ENCODE data around the gene RNU7-1.
A peak's percentile ranks its signal among the peaks of the same experiment; 100 is the strongest.

RNU7-1 gene

GRCh38 chr12:6954316-6955107 lies 10.9 kb downstream of the RNU7-1 start:
- DNase-seq, result peak in 1 of 2 donors; percentile 19

- no peak for DNase-seq
These were observed 11.7 kb downstream of the RNU7-1 start for GRCh38 chr12:6955108-6956020.

GRCh38 chr12:6956021-6956727 lies 12.6 kb downstream of the RNU7-1 start:
- DNase-seq, result peak in 1 of 2 donors; percentile 37

GRCh38 chr12:6957151-6957701 lies 13.6 kb downstream of the RNU7-1 start:
- peak in 1 of 2 donors; percentile 29 for DNase-seq

GRCh38 chr12:6957741-6958608 lies 14.4 kb downstream of the RNU7-1 start:
- peak in 1 of 2 donors; percentile 36 for DNase-seq

GRCh38 chr12:6958609-6959057 lies 15.0 kb downstream of the RNU7-1 start:
- DNase-seq, result no peak

GRCh38 chr12:6959058-6959804 lies 15.6 kb downstream of the RNU7-1 start:
- DNase-seq, result peak; percentile 68 to 73

GRCh38 chr12:6959805-6960592 lies 16.4 kb downstream of the RNU7-1 start:
- no peak for DNase-seq

GRCh38 chr12:6960593-6961277 lies 17.1 kb downstream of the RNU7-1 start:
- DNase-seq, result peak in 1 of 2 donors; percentile 38

- DNase-seq, result peak; percentile 93 to 94
These were observed 17.7 kb downstream of the RNU7-1 start for GRCh38 chr12:6961278-6961694.

GRCh38 chr12:6961695-6962284 lies 18.2 kb downstream of the RNU7-1 start:
- DNase-seq, result peak; percentile 71

GRCh38 chr12:6962285-6963015 lies 18.8 kb downstream of the RNU7-1 start:
- peak in 1 of 2 donors; percentile 35 for DNase-seq

GRCh38 chr12:6963016-6963731 lies 19.6 kb downstream of the RNU7-1 start:
- peak in 1 of 2 donors; percentile 33 for DNase-seq

- DNase-seq, result peak in 1 of 2 donors; percentile 28
These were observed 20.3 kb downstream of the RNU7-1 start for GRCh38 chr12:6963791-6964413.

GRCh38 chr12:6964605-6965025 lies 21.0 kb downstream of the RNU7-1 start:
- DNase-seq, result peak in 1 of 2 donors; percentile 23

GRCh38 chr12:6965026-6965661 lies 21.5 kb downstream of the RNU7-1 start:
- DNase-seq, result peak; percentile 90 to 93

Data from stimulated activated CD4-positive, alpha-beta T cell treated with anti-CD3 and anti-CD28 coated beads, Interleukin-2, amount 100 ng/mL, for 24 hours (primary cell).